GM06990 (cell line): ENCODE data around the gene HHIP.

Experiments used
- DNase-seq: peaks from one replicate; pipeline ENCODE4 v3.0.0-alpha.2; 2011; ENCODE audit not compliant: insufficient read length; ENCODE audit errors: extremely low read depth
- H3K27me3 ChIP-seq: replicated peaks from 2 replicates; pipeline ENCODE4 v1.6.0; 2011; ENCODE audit warnings: low read length; ENCODE audit not compliant: control insufficient read depth, insufficient read depth
- H3K36me3 ChIP-seq: 2 replicates; pipeline ENCODE4 v1.5.1; 2011; ENCODE audit warnings: low read length; ENCODE audit not compliant: control insufficient read depth, insufficient read depth
- H3K4me3 ChIP-seq: replicated peaks from 2 replicates; pipeline ENCODE4 v1.5.1; 2011; ENCODE audit warnings: low read depth, mild to moderate bottlenecking, control low read depth, low read length
- TF ChIP-seq, protein P1 (sequence below): IDR thresholded peaks from 2 replicates; pipeline ENCODE4 v1.5.1; 2011; ENCODE audit warnings: low read length, control low read depth, mild to moderate bottlenecking, inconsistent platforms; ENCODE audit not compliant: insufficient read depth, poor library complexity, severe bottlenecking

The HHIP gene

GRCh38 chr4:144658903-144659302 is 12.9 kb downstream of the HHIP start:
- no peak for DNase-seq
- Histone ChIP-seq H3K36me3 (no peaks in the 10 kb centered on the region), H3K4me3 (no peak overlapping the region), H3K27me3 (no peaks in the 10 kb centered on the region)
- TF ChIP-seq, protein P1, sequence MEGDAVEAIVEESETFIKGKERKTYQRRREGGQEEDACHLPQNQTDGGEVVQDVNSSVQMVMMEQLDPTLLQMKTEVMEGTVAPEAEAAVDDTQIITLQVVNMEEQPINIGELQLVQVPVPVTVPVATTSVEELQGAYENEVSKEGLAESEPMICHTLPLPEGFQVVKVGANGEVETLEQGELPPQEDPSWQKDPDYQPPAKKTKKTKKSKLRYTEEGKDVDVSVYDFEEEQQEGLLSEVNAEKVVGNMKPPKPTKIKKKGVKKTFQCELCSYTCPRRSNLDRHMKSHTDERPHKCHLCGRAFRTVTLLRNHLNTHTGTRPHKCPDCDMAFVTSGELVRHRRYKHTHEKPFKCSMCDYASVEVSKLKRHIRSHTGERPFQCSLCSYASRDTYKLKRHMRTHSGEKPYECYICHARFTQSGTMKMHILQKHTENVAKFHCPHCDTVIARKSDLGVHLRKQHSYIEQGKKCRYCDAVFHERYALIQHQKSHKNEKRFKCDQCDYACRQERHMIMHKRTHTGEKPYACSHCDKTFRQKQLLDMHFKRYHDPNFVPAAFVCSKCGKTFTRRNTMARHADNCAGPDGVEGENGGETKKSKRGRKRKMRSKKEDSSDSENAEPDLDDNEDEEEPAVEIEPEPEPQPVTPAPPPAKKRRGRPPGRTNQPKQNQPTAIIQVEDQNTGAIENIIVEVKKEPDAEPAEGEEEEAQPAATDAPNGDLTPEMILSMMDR: no peak

GRCh38 chr4:144659447-144659846 is 13.5 kb downstream of the HHIP start:
- Histone ChIP-seq H3K27me3 (no peaks in the 10 kb centered on the region), H3K36me3 (no peaks in the 10 kb centered on the region), H3K4me3 (no peak overlapping the region)
- DNase-seq: no peak
- TF ChIP-seq, protein P1: no peak

DNA sequence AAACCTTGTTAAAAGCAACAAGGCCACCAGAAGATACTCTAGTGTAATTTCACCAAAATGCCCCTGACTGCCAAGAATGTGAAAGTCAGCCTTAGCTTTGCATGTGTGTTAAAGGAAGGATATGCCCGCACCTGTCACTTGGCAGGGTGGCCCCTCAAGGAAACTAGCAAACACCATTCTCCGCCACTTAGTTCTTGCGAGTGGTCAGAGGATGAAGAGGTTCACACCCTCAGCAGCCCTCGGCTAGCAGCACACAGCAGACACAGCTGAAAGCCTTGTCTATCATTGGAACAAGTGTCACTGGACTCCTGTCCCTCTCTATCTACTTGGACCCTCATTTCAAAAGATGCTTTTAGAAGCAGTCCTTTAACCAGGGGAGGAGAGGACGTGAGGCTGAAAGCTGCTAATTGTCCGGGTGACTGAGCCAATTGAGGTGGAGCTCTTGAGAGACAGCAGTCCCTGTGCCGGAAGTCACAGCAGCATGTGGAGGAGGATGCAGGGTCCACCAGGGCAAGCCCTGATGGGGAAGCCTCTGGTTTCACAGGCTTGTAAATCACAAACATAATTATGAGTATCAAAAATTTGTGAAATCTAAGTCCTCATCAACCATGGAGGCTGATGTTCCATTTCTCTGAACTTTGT is 18.0 kb downstream of the HHIP start:
- H3K36me3 ChIP-seq: no peaks in the 10 kb centered on the region
- no peak overlapping the region for H3K4me3 ChIP-seq
- no peaks in the 10 kb centered on the region for H3K27me3 ChIP-seq
- DNase-seq: no peak
- TF ChIP-seq, protein P1: no peak

- H3K27me3 ChIP-seq: no peaks in the 10 kb centered on the region
- TF ChIP-seq, protein P1: no peak
- H3K36me3 ChIP-seq: no peaks in the 10 kb centered on the region
- H3K4me3 ChIP-seq: no peak overlapping the region
- DNase-seq: no peak
Observed at GRCh38 chr4:144666539-144667175, 20.7 kb downstream of the HHIP start.

GRCh38 chr4:144667500-144667899 is 21.5 kb downstream of the HHIP start:
- no peaks in the 10 kb centered on the region for H3K36me3 ChIP-seq
- H3K4me3 ChIP-seq: no peak overlapping the region
- H3K27me3 ChIP-seq: no peaks in the 10 kb centered on the region
- DNase-seq: no peak
- TF ChIP-seq, protein P1: no peak
